Hematopoietic multipotent progenitor cell treated with erythropoietin and hydrocortisone succinate and interleukin-3 and kit ligand, for 17 days (in vitro differentiated cells): ENCODE measurements around the gene THAP8.
A peak's percentile ranks its signal among the peaks of the same experiment; 100 is the strongest.

Source experiments
- DNase-seq: peaks from one replicate; pipeline ENCODE4 v3.0.0-alpha.2; 2015; ENCODE audit warnings: low spot score

Gene THAP8

GRCh38 chr19:36054119-36054732, at the start of gene THAP8:
TSS of gene THAP8 (minus strand) at chr19:36054285. CDS start at chr19:36054217, 68 bp downstream.
- peak; percentile 100 for DNase-seq

- DNase-seq, result no peak
Observed at GRCh38 chr19:36103040-36103626, 49.0 kb upstream of the THAP8 start.

GRCh38 chr19:36101550-36102327, 47.7 kb upstream of the THAP8 start:
- DNase-seq, result peak; percentile 30

- peak; percentile 64 for DNase-seq
Observed at GRCh38 chr19:36100476-36100875, 46.4 kb upstream of the THAP8 start.

- DNase-seq, result no peak
Observed at GRCh38 chr19:36099166-36099785, 45.2 kb upstream of the THAP8 start.

GRCh38 chr19:36097036-36097435, 43.0 kb upstream of the THAP8 start:
- DNase-seq, result no peak

- no peak for DNase-seq
Observed at GRCh38 chr19:36093687-36094086, 39.6 kb upstream of the THAP8 start.

- DNase-seq, result no peak
Observed at GRCh38 chr19:36093146-36093662, 39.1 kb upstream of the THAP8 start.

GRCh38 chr19:36092566-36092965, 38.5 kb upstream of the THAP8 start:
- DNase-seq, result no peak

GRCh38 chr19:36090910-36091695, 37.0 kb upstream of the THAP8 start:
- DNase-seq, result no peak

- DNase-seq, result no peak
Observed at GRCh38 chr19:36089847-36090246, 35.8 kb upstream of the THAP8 start.

- DNase-seq, result no peak
Observed at GRCh38 chr19:36086326-36086725, 32.2 kb upstream of the THAP8 start.

- DNase-seq, result no peak
Observed at GRCh38 chr19:36084231-36085009, 30.3 kb upstream of the THAP8 start.

- DNase-seq, result no peak
Observed at GRCh38 chr19:36082916-36083315, 28.8 kb upstream of the THAP8 start.

GRCh38 chr19:36081894-36082293, 27.8 kb upstream of the THAP8 start:
- DNase-seq, result no peak

- no peak for DNase-seq
Observed at GRCh38 chr19:36081385-36081784, 27.3 kb upstream of the THAP8 start.

GRCh38 chr19:36079389-36079945, 25.4 kb upstream of the THAP8 start:
- no peak for DNase-seq

- DNase-seq, result no peak
Observed at GRCh38 chr19:36073121-36073876, 19.2 kb upstream of the THAP8 start.

- no peak for DNase-seq
Observed at GRCh38 chr19:36072081-36072480, 18.0 kb upstream of the THAP8 start.
